Cardiac fibroblast (primary cell): ENCODE data around the gene TEX14.

Source experiments
- DNase-seq, 2 donors: peaks; one replicate each; pipeline versions ENCODE4 v3.0.0 to v3.0.0-alpha.2; 2010; ENCODE audit warnings: low read depth in 2 of 2
- H3K4me3 ChIP-seq, 2 donors: replicated peaks in 1 of 2; 1 replicate in 1 of 2; 2 replicates in 1 of 2; pipeline ENCODE4 v1.5.1; 2011; ENCODE audit warnings: low read depth in 2 of 2, low read length in 2 of 2, mild to moderate bottlenecking in 2 of 2, moderate library complexity in 1 of 2
- TF ChIP-seq, protein P1 (sequence below): IDR thresholded peaks from one replicate; pipeline ENCODE4 v1.5.1; 2011; ENCODE audit warnings: low read depth, mild to moderate bottlenecking, low read length, inconsistent platforms

Gene TEX14

DNA sequence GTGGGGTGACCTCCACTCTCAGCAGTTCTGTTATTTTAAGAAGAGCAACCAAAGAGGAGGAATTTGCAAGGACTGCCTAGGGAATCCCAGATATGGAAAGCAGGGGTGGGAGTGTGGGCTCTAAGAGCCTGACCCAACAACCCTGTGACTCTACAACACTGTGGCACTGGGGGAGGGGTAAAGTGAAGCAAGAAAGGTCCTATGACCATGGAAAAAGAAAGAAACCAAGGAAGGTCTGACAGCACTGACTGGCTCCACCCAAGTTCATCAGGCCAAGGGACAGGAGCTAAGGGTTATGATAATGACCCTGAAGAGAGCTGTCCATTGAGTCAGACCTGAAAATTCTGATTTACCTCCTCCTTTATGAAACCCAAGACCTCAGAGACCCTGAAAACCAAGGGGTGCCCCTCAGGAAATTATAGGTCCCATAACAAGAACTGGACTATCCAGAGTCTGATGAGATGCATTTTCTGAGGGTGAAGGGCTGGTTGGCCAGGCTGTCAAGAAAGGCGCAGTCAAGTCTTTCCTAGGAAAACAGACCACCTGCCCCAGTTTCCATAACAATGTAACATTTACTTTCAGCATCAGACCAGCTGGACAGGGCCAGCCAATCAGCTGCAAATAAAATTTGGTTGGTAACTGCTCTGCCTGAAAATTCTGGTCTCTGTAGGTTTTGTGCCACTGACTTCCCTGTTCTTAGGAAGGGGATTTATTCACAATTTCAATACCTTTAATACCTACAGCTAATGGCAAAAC is 123.6 kb downstream of the TEX14 start:
- DNase-seq: no peak
- no peak overlapping the region for H3K4me3 ChIP-seq
- TF ChIP-seq, protein P1, sequence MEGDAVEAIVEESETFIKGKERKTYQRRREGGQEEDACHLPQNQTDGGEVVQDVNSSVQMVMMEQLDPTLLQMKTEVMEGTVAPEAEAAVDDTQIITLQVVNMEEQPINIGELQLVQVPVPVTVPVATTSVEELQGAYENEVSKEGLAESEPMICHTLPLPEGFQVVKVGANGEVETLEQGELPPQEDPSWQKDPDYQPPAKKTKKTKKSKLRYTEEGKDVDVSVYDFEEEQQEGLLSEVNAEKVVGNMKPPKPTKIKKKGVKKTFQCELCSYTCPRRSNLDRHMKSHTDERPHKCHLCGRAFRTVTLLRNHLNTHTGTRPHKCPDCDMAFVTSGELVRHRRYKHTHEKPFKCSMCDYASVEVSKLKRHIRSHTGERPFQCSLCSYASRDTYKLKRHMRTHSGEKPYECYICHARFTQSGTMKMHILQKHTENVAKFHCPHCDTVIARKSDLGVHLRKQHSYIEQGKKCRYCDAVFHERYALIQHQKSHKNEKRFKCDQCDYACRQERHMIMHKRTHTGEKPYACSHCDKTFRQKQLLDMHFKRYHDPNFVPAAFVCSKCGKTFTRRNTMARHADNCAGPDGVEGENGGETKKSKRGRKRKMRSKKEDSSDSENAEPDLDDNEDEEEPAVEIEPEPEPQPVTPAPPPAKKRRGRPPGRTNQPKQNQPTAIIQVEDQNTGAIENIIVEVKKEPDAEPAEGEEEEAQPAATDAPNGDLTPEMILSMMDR: no peak

DNA sequence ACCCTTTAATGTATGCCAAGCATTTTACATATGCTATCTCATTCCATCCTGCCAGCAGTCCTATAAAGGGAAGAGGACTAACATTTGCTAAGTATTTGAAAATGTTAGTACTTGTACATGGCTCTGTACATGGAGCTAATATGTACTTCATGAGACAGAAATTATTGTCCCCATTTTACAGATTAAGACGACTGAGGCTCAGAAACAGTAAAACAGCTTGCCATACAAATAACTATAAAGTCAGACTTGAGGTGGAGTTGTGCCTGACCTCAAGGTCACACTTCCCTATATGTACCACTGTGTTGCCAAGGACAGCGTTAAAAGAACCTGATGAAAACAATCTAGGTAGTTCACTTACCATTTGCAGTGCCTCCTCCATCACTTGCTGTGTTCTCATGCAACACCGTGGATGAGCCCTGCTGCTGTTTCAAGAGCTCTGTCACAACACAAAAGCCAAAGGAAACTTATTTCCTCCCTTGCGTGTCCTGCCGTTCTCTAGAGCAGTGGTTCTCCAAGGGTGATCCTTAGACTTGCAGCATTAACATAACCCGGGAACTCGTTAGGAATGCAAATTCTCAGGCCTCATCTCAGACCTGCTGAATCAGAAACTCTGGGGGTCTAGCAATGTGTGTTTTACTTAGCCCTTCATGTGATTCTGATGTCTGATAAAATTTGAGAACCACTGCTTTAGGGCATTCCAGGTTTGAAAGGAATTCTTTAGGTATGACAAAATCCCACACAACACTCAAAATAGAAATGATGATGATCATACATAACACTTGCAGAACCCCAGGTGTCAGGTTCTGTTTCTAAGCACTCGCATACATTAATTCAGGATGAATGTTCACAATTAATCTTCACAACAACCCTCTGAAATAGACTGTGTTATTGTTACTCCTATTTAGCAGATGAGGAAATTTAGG is 126.2 kb downstream of the TEX14 start:
- TF ChIP-seq, protein P1: no peak
- no peak overlapping the region for H3K4me3 ChIP-seq
- DNase-seq: no peak

DNA sequence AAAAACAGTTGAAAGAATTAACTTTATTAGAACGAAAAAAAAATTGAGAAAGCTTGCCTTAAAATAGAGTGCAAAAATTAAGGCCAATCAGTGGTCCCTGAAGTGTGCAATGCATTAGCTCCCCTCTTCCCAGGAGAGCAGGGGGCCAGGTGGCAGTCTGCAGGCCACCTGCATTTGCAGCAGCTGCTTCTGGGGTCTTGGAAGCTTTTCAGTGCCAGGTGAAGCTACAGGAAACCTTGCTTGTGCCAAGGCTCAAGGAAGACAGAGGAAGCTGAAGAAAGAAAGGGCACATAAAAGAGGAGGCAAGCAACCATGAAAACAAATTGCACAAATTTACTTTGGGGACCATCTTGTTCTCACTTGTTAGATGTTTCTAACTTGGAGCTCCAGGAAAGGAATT is 126.9 kb downstream of the TEX14 start:
- no peak for DNase-seq
- H3K4me3 ChIP-seq: no peak overlapping the region
- TF ChIP-seq, protein P1: no peak

DNA sequence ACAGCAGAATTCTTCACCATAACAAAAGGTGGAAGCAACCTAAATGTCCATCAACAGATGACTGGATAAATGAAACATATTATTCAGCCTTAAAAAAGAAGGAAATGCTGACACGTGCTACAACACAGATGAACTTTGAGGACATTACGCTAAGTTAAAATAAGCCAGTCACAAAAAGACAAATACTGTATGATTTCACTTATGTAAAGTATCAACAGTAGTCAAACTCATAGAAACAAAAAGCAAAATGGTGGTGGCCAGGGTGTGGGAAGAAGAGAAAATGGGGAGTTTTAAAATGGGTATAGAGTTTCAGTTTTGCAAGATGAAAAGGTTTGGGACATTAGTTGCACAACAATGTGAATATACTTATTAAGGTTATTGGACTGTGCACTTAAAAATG is 127.6 kb downstream of the TEX14 start:
- TF ChIP-seq, protein P1: no peak
- no peak overlapping the region for H3K4me3 ChIP-seq
- DNase-seq: no peak

DNA sequence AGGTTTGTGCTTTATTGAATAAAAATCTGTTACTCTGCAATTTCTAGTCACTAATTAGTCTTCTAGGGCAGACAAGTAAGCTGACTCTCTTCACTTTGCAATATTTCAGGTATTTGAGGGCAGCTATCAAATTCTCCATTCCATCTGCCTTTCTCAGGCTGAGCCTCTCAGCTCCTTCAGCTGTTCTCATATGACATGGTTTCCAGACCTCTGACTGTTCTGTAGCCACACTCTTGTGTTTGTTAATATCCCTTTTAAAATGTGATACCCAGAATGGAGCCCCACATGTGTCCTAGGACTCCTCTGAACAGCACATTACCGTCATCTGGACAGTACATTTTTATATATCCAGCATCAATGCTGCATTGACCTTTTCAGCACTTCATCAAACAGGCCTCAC is 131.3 kb downstream of the TEX14 start:
- DNase-seq: no peak
- TF ChIP-seq, protein P1: no peak
- H3K4me3 ChIP-seq: no peak overlapping the region

DNA sequence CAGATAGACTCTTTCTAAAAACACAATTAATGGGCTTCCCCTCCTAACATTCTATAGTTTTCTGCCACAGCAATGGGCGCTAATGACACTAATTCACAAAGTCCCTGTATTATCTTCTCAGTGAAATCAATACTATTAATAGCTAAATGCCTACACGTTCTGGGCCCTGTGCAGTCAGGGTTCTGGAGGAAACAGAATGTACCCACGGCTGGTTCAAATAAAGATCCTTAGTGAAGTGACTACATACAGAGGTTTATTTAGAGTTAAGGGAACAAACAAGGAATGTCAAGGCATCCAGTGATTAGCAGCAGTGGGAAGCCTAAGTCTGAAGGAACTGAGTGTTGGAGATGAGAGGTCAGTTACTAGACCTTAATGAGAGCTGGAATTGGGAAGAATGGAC is 133.9 kb downstream of the TEX14 start:
- no peak overlapping the region for H3K4me3 ChIP-seq
- TF ChIP-seq, protein P1: no peak
- no peak for DNase-seq
